Progenitor cell of endocrine pancreas (in vitro differentiated cells): Measurements from ENCODE around the gene NRXN3. TPM values are rescaled to one million over a fixed set of nuclear protein-coding genes. Genes with fewer than 3 reads are reported as not detected.

Experiments used
- DNase-seq: peaks from one replicate; pipeline ENCODE4 v3.0.0; 2021; ENCODE audit warnings: low spot score; ENCODE audit not compliant: unreplicated experiment
- H3K27ac Mint-ChIP-seq: 2 replicates; pipeline ENCODE4 v1.8.0; 2021; ENCODE audit warnings: mild to moderate bottlenecking, moderate library complexity, mixed read lengths
- H3K27me3 Mint-ChIP-seq: 2 replicates; pipeline ENCODE4 v1.8.0; 2021; ENCODE audit warnings: mixed read lengths
- H3K36me3 Mint-ChIP-seq: 2 replicates; pipeline ENCODE4 v1.8.0; 2022; ENCODE audit warnings: mixed read lengths; ENCODE audit not compliant: insufficient read depth
- H3K4me1 Mint-ChIP-seq: 2 replicates; pipeline ENCODE4 v1.8.0; 2021; ENCODE audit warnings: low read depth, mixed read lengths
- H3K4me3 Mint-ChIP-seq: 2 replicates; pipeline ENCODE4 v1.8.0; 2021; ENCODE audit warnings: low read depth, mild to moderate bottlenecking, moderate library complexity, mixed read lengths
- H3K9me3 Mint-ChIP-seq: 2 replicates; pipeline ENCODE4 v1.8.0; 2021; ENCODE audit warnings: low read depth, mixed read lengths
- CTCF ChIP-seq: fragments of 200-600 bp; sonication (generic); IDR thresholded peaks from one replicate; pipeline ENCODE4 v1.5.0; 2021; ENCODE audit warnings: antibody characterized with exemption, mild to moderate bottlenecking; ENCODE audit not compliant: unreplicated experiment
- total RNA-seq: library from RNA; stranded (reverse); gene quantifications from 2 replicates; pipeline ENCODE4 v1.2.1, GENCODE V29; 2021

Gene NRXN3
- total RNA-seq, 1 donor from 2014 or later: 22.1 TPM

GRCh38 chr14:78154827-78155226 is 15.3 kb upstream of the NRXN3 start:
- Mint-ChIP-seq H3K27me3 (peaks cover 25% of the 10 kb centered on the region), H3K27ac (peak overlapping the region; percentile 26), H3K9me3 (no peaks in the 10 kb centered on the region), H3K4me1 (no peaks in the 10 kb centered on the region), H3K4me3 (no peak overlapping the region), H3K36me3 (no peaks in the 10 kb centered on the region)
- no peak for DNase-seq
- TF ChIP-seq CTCF: peak; percentile 16

GRCh38 chr14:78156196-78156595 is 14.0 kb upstream of the NRXN3 start:
- Mint-ChIP-seq H3K9me3 (no peaks in the 10 kb centered on the region), H3K27me3 (peaks cover 15% of the 10 kb centered on the region)
- TF ChIP-seq CTCF: no peak

GRCh38 chr14:78157494-78158437 is 12.4 kb upstream of the NRXN3 start:
- Mint-ChIP-seq H3K4me3 (no peak overlapping the region), H3K27me3 (peaks cover 23% of the 10 kb centered on the region)

More at GRCh38 chr14:78156196-78156595, 14.0 kb upstream of the NRXN3 start:
- Mint-ChIP-seq H3K4me3 (no peak overlapping the region), H3K4me1 (no peaks in the 10 kb centered on the region), H3K36me3 (no peaks in the 10 kb centered on the region), H3K27ac (no peak overlapping the region)
- DNase-seq: no peak

GRCh38 chr14:78162202-78162601 is 8.0 kb upstream of the NRXN3 start:
- Mint-ChIP-seq H3K4me3 (no peak overlapping the region), H3K4me1 (no peaks in the 10 kb centered on the region), H3K36me3 (no peaks in the 10 kb centered on the region), H3K27me3 (peaks cover 16% of the 10 kb centered on the region), H3K9me3 (no peaks in the 10 kb centered on the region), H3K27ac (no peak overlapping the region)
- DNase-seq: no peak
- no peak for TF ChIP-seq CTCF

More at GRCh38 chr14:78157494-78158437, 12.4 kb upstream of the NRXN3 start:
- no peaks in the 10 kb centered on the region for H3K9me3 Mint-ChIP-seq
- DNase-seq: peak; percentile 60
- no peak for TF ChIP-seq CTCF
- no peaks in the 10 kb centered on the region for H3K4me1 Mint-ChIP-seq
- no peaks in the 10 kb centered on the region for H3K36me3 Mint-ChIP-seq
- H3K27ac Mint-ChIP-seq: no peak overlapping the region

GRCh38 chr14:78164226-78164853 is 5.8 kb upstream of the NRXN3 start:
- Mint-ChIP-seq H3K27ac (no peak overlapping the region), H3K4me3 (no peak overlapping the region), H3K4me1 (no peaks in the 10 kb centered on the region), H3K9me3 (no peaks in the 10 kb centered on the region), H3K27me3 (peaks cover 27% of the 10 kb centered on the region), H3K36me3 (no peaks in the 10 kb centered on the region)
- DNase-seq: peak; percentile 43
- TF ChIP-seq CTCF: peak; percentile 74
